ENCODE data around the gene SPRING1.

SPRING1 gene

DNA sequence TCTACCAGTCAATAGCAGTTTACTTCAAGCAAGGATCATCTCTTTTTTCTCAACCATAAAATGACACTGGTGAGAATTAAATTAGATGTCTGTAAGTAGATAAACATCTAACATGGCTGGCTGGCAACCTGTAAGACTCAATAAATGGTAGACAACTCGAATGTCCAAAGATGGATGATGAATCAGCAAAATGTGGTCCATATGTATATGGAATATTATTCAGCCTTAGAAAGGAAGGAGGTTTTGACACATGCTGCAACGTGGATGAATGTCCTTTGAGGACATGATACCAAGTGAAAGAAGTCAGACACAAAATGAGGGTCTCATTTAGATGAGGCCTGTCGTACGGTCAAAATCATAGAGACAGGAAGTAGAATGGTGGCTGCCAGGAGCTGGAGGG, 46.2 kb downstream of the SPRING1 start:
- DNase-seq (ENCODE audit: low read depth), result no peak
- Histone ChIP-seq H3K36me3 (ENCODE audit: control insufficient read depth, insufficient read depth, low read length, severe bottlenecking) (no peaks in the 10 kb centered on the region), H3K9me3 (ENCODE audit: control insufficient read depth, low read length) (no peaks in the 10 kb centered on the region), H3K4me1 (ENCODE audit: control insufficient read depth, insufficient read depth, low read length) (peaks cover 7% of the 10 kb centered on the region), H3K4me3 (ENCODE audit: low read length) (no peak overlapping the region), H3K27me3 (replicated peaks; ENCODE audit: control insufficient read depth, insufficient read depth, low read length) (peaks cover 41% of the 10 kb centered on the region), H3K9ac (ENCODE audit: low read length) (no peak overlapping the region)

DNA sequence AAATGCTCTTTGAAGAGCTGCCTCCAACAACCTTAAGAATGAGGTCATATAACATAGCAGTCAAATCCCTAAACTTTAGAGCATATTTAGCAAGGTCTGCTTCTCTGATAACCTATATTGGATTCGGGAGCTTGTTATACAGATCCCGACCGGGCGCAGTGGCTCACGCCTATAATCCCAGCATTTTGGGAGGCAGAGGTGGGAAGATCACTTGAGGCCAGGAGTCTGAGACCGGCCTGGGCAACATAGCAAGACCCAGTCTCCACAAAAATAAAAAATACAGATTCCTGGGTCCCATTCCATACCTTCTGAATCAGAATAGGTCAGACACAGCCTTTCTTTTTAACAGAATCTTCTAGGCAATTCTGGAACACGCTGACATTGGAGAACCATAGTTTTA, 46.7 kb downstream of the SPRING1 start:
- Histone ChIP-seq H3K36me3 (ENCODE audit: control insufficient read depth, insufficient read depth, low read length, severe bottlenecking) (no peaks in the 10 kb centered on the region), H3K9ac (ENCODE audit: low read length) (no peak overlapping the region), H3K9me3 (ENCODE audit: control insufficient read depth, low read length) (no peaks in the 10 kb centered on the region), H3K27me3 (replicated peaks; ENCODE audit: control insufficient read depth, insufficient read depth, low read length) (peaks cover 41% of the 10 kb centered on the region), H3K4me1 (ENCODE audit: control insufficient read depth, insufficient read depth, low read length) (peaks cover 7% of the 10 kb centered on the region), H3K4me3 (ENCODE audit: low read length) (no peak overlapping the region)
- no peak for DNase-seq (ENCODE audit: low read depth)

DNA sequence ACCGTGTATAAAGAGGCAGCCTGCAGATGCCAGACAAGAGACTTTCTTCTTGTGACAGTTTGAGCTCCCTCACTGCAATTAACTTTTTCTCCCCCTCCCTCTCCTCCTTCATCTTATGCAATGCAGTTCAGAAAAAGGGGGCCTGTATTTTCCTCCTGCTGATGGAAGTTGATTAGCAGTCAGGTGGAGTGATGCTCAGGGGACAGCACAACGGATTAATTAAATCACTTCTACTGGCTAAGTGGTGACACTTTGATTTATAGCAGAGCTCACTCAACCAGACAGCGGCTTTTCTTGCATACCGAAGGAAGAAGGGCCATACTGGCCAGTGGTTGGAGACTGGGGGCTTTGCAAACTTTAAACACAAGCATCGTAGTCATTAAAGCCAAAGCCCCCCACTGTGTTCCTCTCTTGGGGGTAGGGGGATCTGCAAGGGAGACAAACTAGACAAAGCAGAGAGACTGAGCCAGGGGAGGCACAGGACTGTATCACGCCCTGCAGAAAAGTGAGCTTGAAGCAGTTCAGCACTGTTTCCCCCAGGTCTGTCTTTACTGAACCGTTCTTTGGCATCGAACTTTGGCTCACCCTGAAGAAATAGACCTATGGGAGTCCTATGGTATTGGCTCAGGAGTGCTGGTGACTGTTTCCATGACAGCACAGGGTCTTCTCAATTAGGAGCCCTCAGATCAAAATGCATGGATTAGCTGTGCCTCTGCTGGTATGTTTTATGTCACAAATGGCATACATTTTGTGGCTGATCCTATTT, 47.7 kb downstream of the SPRING1 start:
- no peaks in the 10 kb centered on the region for H3K36me3 ChIP-seq (ENCODE audit: control insufficient read depth, insufficient read depth, low read length, severe bottlenecking)
- no peak for DNase-seq (ENCODE audit: low read depth)
- H3K4me1 ChIP-seq (ENCODE audit: control insufficient read depth, insufficient read depth, low read length), result peaks cover 7% of the 10 kb centered on the region
- no peak overlapping the region for H3K9ac ChIP-seq (ENCODE audit: low read length)
- peaks cover 38% of the 10 kb centered on the region for H3K27me3 ChIP-seq (replicated peaks; ENCODE audit: control insufficient read depth, insufficient read depth, low read length)
- H3K9me3 ChIP-seq (ENCODE audit: control insufficient read depth, low read length), result no peaks in the 10 kb centered on the region
- H3K4me3 ChIP-seq (ENCODE audit: low read length), result no peak overlapping the region

DNA sequence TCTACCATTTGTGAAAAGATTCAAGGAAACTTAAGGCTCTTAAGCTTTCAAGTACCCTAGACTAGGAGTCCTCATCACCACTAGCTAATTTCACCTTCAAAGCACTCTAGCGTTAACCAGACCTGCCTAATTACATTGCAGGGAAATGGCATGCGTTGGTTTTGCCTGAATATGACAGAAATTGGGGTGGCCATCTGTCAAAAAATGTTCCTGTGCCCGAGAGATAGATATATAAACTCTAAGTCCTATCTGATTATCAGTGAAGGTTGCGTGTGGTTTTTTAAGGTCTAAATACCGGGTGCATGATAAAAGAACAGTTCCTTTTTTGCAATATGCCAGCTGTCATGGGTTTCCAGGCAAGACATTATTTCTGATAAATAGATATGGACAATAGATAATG, 48.3 kb downstream of the SPRING1 start:
- no peak overlapping the region for H3K4me3 ChIP-seq (ENCODE audit: low read length)
- no peaks in the 10 kb centered on the region for H3K9me3 ChIP-seq (ENCODE audit: control insufficient read depth, low read length)
- H3K36me3 ChIP-seq (ENCODE audit: control insufficient read depth, insufficient read depth, low read length, severe bottlenecking), result no peaks in the 10 kb centered on the region
- H3K4me1 ChIP-seq (ENCODE audit: control insufficient read depth, insufficient read depth, low read length), result peaks cover 7% of the 10 kb centered on the region
- no peak overlapping the region for H3K9ac ChIP-seq (ENCODE audit: low read length)
- peaks cover 31% of the 10 kb centered on the region for H3K27me3 ChIP-seq (replicated peaks; ENCODE audit: control insufficient read depth, insufficient read depth, low read length)
- no peak for DNase-seq (ENCODE audit: low read depth)

Data from adipocyte (in vitro differentiated cells).